AG09319 (cell line): ENCODE results near the gene GABBR2.
"Not testable (repeated sequence)": the region's sequence is repeated elsewhere in the genome, so short reads cannot be mapped to it uniquely, and the experiment has no call there.

ENCODE experiments used
- DNase-seq: peaks from one replicate; pipeline ENCODE4 v3.0.0-alpha.2; 2010; ENCODE audit warnings: low read depth; ENCODE audit errors: extremely low read depth
- TF ChIP-seq, protein P1 (sequence below): IDR thresholded peaks from 2 replicates; pipeline ENCODE4 v1.5.1; 2011; ENCODE audit warnings: low read depth, mild to moderate bottlenecking, inconsistent platforms, low read length, moderate library complexity

Gene GABBR2

GRCh38 chr9:98288881-98289280, 419.9 kb downstream of the GABBR2 start:
- DNase-seq, result no peak

GRCh38 chr9:98287384-98287783, 421.4 kb downstream of the GABBR2 start:
- TF ChIP-seq, protein P1, sequence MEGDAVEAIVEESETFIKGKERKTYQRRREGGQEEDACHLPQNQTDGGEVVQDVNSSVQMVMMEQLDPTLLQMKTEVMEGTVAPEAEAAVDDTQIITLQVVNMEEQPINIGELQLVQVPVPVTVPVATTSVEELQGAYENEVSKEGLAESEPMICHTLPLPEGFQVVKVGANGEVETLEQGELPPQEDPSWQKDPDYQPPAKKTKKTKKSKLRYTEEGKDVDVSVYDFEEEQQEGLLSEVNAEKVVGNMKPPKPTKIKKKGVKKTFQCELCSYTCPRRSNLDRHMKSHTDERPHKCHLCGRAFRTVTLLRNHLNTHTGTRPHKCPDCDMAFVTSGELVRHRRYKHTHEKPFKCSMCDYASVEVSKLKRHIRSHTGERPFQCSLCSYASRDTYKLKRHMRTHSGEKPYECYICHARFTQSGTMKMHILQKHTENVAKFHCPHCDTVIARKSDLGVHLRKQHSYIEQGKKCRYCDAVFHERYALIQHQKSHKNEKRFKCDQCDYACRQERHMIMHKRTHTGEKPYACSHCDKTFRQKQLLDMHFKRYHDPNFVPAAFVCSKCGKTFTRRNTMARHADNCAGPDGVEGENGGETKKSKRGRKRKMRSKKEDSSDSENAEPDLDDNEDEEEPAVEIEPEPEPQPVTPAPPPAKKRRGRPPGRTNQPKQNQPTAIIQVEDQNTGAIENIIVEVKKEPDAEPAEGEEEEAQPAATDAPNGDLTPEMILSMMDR, result no peak
- DNase-seq, result no peak

More at GRCh38 chr9:98288881-98289280, 419.9 kb downstream of the GABBR2 start:
- TF ChIP-seq, protein P1, result no peak

- DNase-seq, result no peak
- TF ChIP-seq, protein P1, result no peak
Measured at GRCh38 chr9:98285446-98285845, 423.3 kb downstream of the GABBR2 start.

DNA sequence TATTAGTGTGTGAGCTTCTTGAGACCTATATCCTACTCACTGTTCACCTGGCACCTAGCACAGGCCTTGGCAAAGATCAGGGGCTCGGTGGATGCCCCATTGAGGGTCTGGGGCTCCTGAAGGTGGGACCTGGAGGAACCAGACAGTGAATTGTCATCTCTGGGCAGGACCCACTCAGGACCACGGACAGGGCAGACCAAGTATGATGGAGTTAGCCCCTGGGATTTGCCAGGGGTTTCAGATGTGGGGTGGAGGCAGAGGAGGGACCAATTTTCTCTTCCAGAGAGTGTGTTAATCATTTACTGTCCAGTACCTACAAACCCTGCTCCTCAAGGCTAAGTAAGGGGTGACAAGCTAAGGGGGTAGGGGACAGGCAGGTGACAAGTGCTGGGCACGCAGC, 424.0 kb downstream of the GABBR2 start:
- no peak for DNase-seq
- TF ChIP-seq, protein P1, result no peak

DNA sequence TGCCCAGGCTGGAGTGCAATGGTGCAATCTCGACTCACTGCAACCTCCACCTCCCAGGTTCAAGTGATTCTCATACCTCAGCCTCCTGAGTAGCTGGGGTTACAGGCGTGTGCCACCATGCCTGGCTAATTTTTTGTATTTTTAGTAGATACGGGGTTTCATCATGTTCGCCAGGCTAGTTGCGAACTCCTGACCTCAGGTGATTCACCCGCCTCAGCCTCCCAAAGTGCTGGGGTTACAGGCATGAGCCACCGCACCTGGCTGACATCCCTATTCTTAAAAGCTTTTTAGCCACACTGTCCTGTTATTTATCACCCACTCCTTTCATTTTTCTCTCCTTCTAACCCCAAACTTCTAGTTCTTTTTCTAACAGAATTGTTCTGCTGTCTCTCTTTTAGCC, 425.6 kb downstream of the GABBR2 start:
- not testable (repeated sequence) for DNase-seq

GRCh38 chr9:98281281-98281680, 427.5 kb downstream of the GABBR2 start:
- DNase-seq, result no peak
- TF ChIP-seq, protein P1, result no peak

- TF ChIP-seq, protein P1, result no peak
- DNase-seq, result no peak
Measured at GRCh38 chr9:98280574-98280973, 428.2 kb downstream of the GABBR2 start.

- DNase-seq, result no peak
- TF ChIP-seq, protein P1, result no peak
Measured at GRCh38 chr9:98280162-98280561, 428.6 kb downstream of the GABBR2 start.
